Chondrocyte (in vitro differentiated cells): Measurements from ENCODE around the gene PSD. TPM values are rescaled to one million over a fixed set of nuclear protein-coding genes. Genes with fewer than 3 reads are reported as not detected.

Experiments used
- DNase-seq: peaks from one replicate; pipeline ENCODE4 v3.0.0; 2021; ENCODE audit warnings: mixed read lengths, low spot score
- H3K27ac Mint-ChIP-seq: one replicate; pipeline ENCODE4 v1.8.0; 2021; ENCODE audit warnings: mild to moderate bottlenecking, moderate library complexity, mixed read lengths; ENCODE audit not compliant: unreplicated experiment
- H3K27me3 Mint-ChIP-seq: 2 replicates; pipeline ENCODE4 v1.8.0; 2021; ENCODE audit warnings: low read depth, mixed read lengths
- H3K36me3 Mint-ChIP-seq: 2 replicates; pipeline ENCODE4 v1.8.0; 2021; ENCODE audit warnings: low read depth, mixed read lengths
- H3K4me1 Mint-ChIP-seq: 2 replicates; pipeline ENCODE4 v1.8.0; 2021; ENCODE audit warnings: low read depth, mild to moderate bottlenecking, mixed read lengths
- H3K4me3 Mint-ChIP-seq: one replicate; pipeline ENCODE4 v1.8.0; 2021; ENCODE audit warnings: mild to moderate bottlenecking, moderate library complexity, mixed read lengths; ENCODE audit not compliant: unreplicated experiment
- H3K9me3 Mint-ChIP-seq: 2 replicates; pipeline ENCODE4 v1.8.0; 2021; ENCODE audit warnings: low read depth, mixed read lengths
- CTCF ChIP-seq: fragments of 200-600 bp; sonication (generic); IDR thresholded peaks from 2 replicates; pipeline ENCODE4 v1.5.0; 2021; ENCODE audit warnings: antibody characterized with exemption, mild to moderate bottlenecking, moderate library complexity
- total RNA-seq: library from RNA; stranded (reverse); gene quantifications from 3 replicates; pipeline ENCODE4 v1.2.1, GENCODE V29; 2021

Gene PSD
- total RNA-seq, 1 donor from 2014 or later, result 4.0 TPM

DNA sequence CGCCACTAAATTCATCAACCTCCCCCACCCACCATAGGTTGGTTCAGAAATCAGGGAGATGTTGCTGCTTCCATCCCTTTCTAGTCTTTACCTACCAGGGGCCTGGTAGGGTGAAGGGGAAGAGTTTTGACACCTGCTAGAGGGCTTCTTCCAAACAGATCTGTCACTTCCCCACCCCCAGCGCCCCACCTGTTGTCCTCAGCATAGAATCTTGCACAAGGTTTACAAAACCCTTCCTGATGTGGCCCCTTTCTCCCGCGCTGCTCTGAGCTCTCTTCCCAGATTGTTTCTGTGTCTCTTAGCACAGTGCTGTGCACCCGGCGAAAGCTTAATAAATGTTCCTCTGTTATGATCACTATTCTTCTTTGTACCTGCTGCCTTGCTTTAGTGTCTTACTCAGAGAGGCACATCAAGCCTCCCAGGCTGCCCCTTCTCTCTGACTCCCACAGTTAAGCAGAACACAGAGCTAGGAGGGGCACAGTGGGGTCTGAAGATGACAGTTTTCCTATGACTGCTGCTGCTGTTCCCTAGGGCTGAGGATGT lies 44.0 kb upstream of the PSD start:
- DNase-seq, result no peak
- Mint-ChIP-seq H3K4me1 (peaks cover 24% of the 10 kb centered on the region), H3K27ac (no peak overlapping the region), H3K9me3 (no peaks in the 10 kb centered on the region), H3K36me3 (no peaks in the 10 kb centered on the region), H3K4me3 (peak overlapping the region; percentile 57), H3K27me3 (peaks cover 5% of the 10 kb centered on the region)
- no peak for TF ChIP-seq CTCF

GRCh38 chr10:102461187-102462054 lies 42.8 kb upstream of the PSD start:
- Mint-ChIP-seq H3K4me3 (peak overlapping the region; percentile 90), H3K36me3 (no peaks in the 10 kb centered on the region), H3K27me3 (peaks cover 5% of the 10 kb centered on the region), H3K4me1 (peaks cover 24% of the 10 kb centered on the region), H3K9me3 (no peaks in the 10 kb centered on the region), H3K27ac (peak overlapping the region; percentile 51)
- no peak for TF ChIP-seq CTCF
- DNase-seq, result peak; percentile 94

- peak overlapping the region; percentile 90 for H3K4me3 Mint-ChIP-seq
- H3K36me3 Mint-ChIP-seq, result peaks cover 1% of the 10 kb centered on the region
Observed at GRCh38 chr10:102460836-102461186, 42.2 kb upstream of the PSD start.

GRCh38 chr10:102458656-102459055 lies 40.1 kb upstream of the PSD start:
- Mint-ChIP-seq H3K27me3 (peaks cover 5% of the 10 kb centered on the region), H3K4me1 (peaks cover 27% of the 10 kb centered on the region), H3K36me3 (peaks cover 2% of the 10 kb centered on the region), H3K4me3 (no peak overlapping the region), H3K9me3 (no peaks in the 10 kb centered on the region), H3K27ac (no peak overlapping the region)
- DNase-seq, result no peak
- TF ChIP-seq CTCF, result no peak

More at GRCh38 chr10:102460836-102461186, 42.2 kb upstream of the PSD start:
- no peaks in the 10 kb centered on the region for H3K9me3 Mint-ChIP-seq
- no peak for TF ChIP-seq CTCF
- peak overlapping the region; percentile 74 for H3K27ac Mint-ChIP-seq
- no peak for DNase-seq
- H3K4me1 Mint-ChIP-seq, result peaks cover 26% of the 10 kb centered on the region
- H3K27me3 Mint-ChIP-seq, result peaks cover 5% of the 10 kb centered on the region

DNA sequence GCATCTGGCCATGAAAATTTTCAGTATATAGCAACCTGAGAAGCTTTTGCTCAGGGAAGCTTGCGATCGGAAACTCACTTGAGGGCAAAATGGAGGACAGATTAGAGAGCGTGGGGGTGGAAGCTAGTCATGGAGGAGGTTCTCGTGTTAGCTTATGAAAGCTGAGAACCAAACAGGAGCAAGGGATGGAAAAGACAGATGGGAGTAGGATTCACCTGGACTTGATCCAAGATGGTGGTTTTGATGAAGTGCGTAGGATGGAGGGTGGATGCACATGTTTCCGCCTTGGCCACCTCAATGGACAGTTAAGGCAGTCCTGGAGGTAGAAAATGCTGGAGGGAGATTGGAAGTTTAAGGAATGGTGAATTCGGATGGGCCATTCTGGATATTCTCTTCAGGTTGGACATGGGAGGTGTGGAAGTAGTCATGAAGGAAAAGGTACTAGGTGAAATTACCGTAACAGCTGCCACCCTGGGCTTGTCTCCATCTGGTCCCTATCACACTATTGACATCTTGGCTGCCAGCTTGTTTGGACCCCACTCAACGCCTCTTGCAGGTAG lies 39.1 kb upstream of the PSD start:
- peaks cover 32% of the 10 kb centered on the region for H3K4me1 Mint-ChIP-seq
- H3K4me3 Mint-ChIP-seq, result no peak overlapping the region
- peaks cover 3% of the 10 kb centered on the region for H3K27me3 Mint-ChIP-seq
- H3K9me3 Mint-ChIP-seq, result no peaks in the 10 kb centered on the region
- DNase-seq, result no peak
- no peak for TF ChIP-seq CTCF
- no peak overlapping the region for H3K27ac Mint-ChIP-seq
- H3K36me3 Mint-ChIP-seq, result peaks cover 2% of the 10 kb centered on the region
